HepG2 (cell line): ENCODE results near the gene OTUD4. TPM values are rescaled to one million over a fixed set of nuclear protein-coding genes. Genes with fewer than 3 reads are reported as not detected.
A peak's percentile ranks its signal among the peaks of the same experiment; 100 is the strongest.

Experiments used
- AGO1 ChIP-seq: fragments of 200-400 bp; formaldehyde crosslinking; IDR thresholded peaks from 2 replicates; pipeline ENCODE4 v1.6.1; 2017; ENCODE audit warnings: mild to moderate bottlenecking, low read depth, low read length, moderate library complexity; ENCODE audit not compliant: poor library complexity, severe bottlenecking
- GABPB1 ChIP-seq: IDR thresholded peaks from 2 replicates; pipeline ENCODE4 v1.6.1; 2016; ENCODE audit warnings: mild to moderate bottlenecking, missing genetic modification reagents, moderate library complexity, missing compliant biosample characterization
- JUN ChIP-seq: sonication (generic); formaldehyde crosslinking; IDR thresholded peaks from 2 replicates; pipeline ENCODE4 v1.4.0; 2020; ENCODE audit warnings: mild to moderate bottlenecking, missing genetic modification reagents
- JUNB ChIP-seq: sonication (generic); formaldehyde crosslinking; IDR thresholded peaks from 2 replicates; pipeline ENCODE4 v1.8.0; 2022; ENCODE audit warnings: missing genetic modification reagents, mild to moderate bottlenecking, borderline replicate concordance
- KDM2A ChIP-seq: sonication (generic); formaldehyde crosslinking; IDR thresholded peaks from 2 replicates; pipeline ENCODE4 v1.4.0; 2020; ENCODE audit warnings: low read depth, missing genetic modification reagents, borderline replicate concordance
- KLF12 ChIP-seq: sonication (generic); formaldehyde crosslinking; IDR thresholded peaks from 2 replicates; pipeline ENCODE4 v1.4.0; 2020; ENCODE audit warnings: missing genetic modification reagents, borderline replicate concordance
- MTA3 ChIP-seq: sonication (generic); formaldehyde crosslinking; IDR thresholded peaks from 2 replicates; pipeline ENCODE4 v1.4.0; 2020; ENCODE audit warnings: missing genetic modification reagents
- MZF1 ChIP-seq: sonication (generic); formaldehyde crosslinking; IDR thresholded peaks from 2 replicates; pipeline ENCODE4 v1.8.1; 2023; ENCODE audit warnings: mild to moderate bottlenecking, missing genetic modification reagents, borderline replicate concordance
- NFATC3 ChIP-seq: sonication (generic); formaldehyde crosslinking; IDR thresholded peaks from 2 replicates; pipeline ENCODE4 v1.5.1; 2020; ENCODE audit warnings: mild to moderate bottlenecking, missing genetic modification reagents
- NKX3-1 ChIP-seq: sonication (generic); formaldehyde crosslinking; IDR thresholded peaks from 2 replicates; pipeline ENCODE4 v1.5.0; 2020; ENCODE audit warnings: missing genetic modification reagents
- U2AF2 ChIP-seq: fragments of 200-400 bp; formaldehyde crosslinking; IDR thresholded peaks from 2 replicates; pipeline ENCODE4 v1.6.1; 2017; ENCODE audit warnings: low read depth, mild to moderate bottlenecking, low read length
- ZFP91 ChIP-seq: sonication (generic); formaldehyde crosslinking; IDR thresholded peaks from 2 replicates; pipeline ENCODE4 v1.9.0; 2022; ENCODE audit warnings: missing genetic modification reagents, mild to moderate bottlenecking, borderline replicate concordance
- ZFY ChIP-seq: sonication (generic); formaldehyde crosslinking; IDR thresholded peaks from 2 replicates; pipeline ENCODE4 v1.4.0; 2020; ENCODE audit warnings: missing genetic modification reagents
- ZNF138 ChIP-seq: sonication (generic); formaldehyde crosslinking; IDR thresholded peaks from 2 replicates; pipeline ENCODE4 v1.5.0; 2020; ENCODE audit warnings: mild to moderate bottlenecking, low read depth, missing genetic modification reagents
- ZNF570 ChIP-seq: sonication (generic); formaldehyde crosslinking; IDR thresholded peaks from 2 replicates; pipeline ENCODE4 v1.4.0; 2020; ENCODE audit warnings: mild to moderate bottlenecking, missing genetic modification reagents, borderline replicate concordance
- ZNF615 ChIP-seq: sonication (generic); formaldehyde crosslinking; IDR thresholded peaks from 2 replicates; pipeline ENCODE4 v1.5.0; 2020; ENCODE audit warnings: mild to moderate bottlenecking, missing genetic modification reagents, borderline replicate concordance
- ZNF784 ChIP-seq: sonication (generic); formaldehyde crosslinking; IDR thresholded peaks from 2 replicates; pipeline ENCODE4 v1.5.1; 2020; ENCODE audit warnings: missing genetic modification reagents, mild to moderate bottlenecking, borderline replicate concordance
- ZNF788 ChIP-seq: sonication (generic); formaldehyde crosslinking; IDR thresholded peaks from 2 replicates; pipeline ENCODE4 v1.5.0; 2020; ENCODE audit warnings: mild to moderate bottlenecking, missing genetic modification reagents, borderline replicate concordance
- ZSCAN9 ChIP-seq: IDR thresholded peaks from 2 replicates; pipeline ENCODE4 v1.6.1; 2016; ENCODE audit warnings: borderline replicate concordance
- ZZZ3 ChIP-seq: sonication (generic); formaldehyde crosslinking; IDR thresholded peaks from 2 replicates; pipeline ENCODE4 v1.4.0; 2020; ENCODE audit warnings: missing genetic modification reagents, mild to moderate bottlenecking, borderline replicate concordance
- polyA plus RNA-seq, 8 experiments: library from polyadenylated mRNA; depleted of rRNA in 3 of 8; stranded (reverse) in 7 of 8; unstranded in 1 of 8; fragments of >200 nt; fragmentation: Illumina TruSeq in 4 of 8; extraction: Trizol in 4 of 8; gene quantifications; 2 replicates each; pipeline versions ENCODE4 v1.2.1 to v1.2.3, GENCODE V29; 2011 to 2016; ENCODE audit warnings: low read depth in 4 of 8, missing spikeins in 1 of 8, mixed read lengths in 1 of 8; ENCODE audit not compliant: insufficient read depth in 1 of 8
- total RNA-seq, 5 experiments: library from RNA; depleted of rRNA; stranded (reverse); fragments of >200 nt; fragmentation: Illumina TruSeq; extraction: Trizol; gene quantifications; 2 replicates each; pipeline ENCODE4 v1.2.3, GENCODE V29; 2016; ENCODE audit warnings: low read depth in 1 of 5
- TF ChIP-seq, protein P1 (sequence below), 2 experiments: fragments of 450-650 bp in 1 of 2; sonication (generic) in 1 of 2; formaldehyde crosslinking; IDR thresholded peaks; 2 replicates each; pipeline versions ENCODE4 v1.5.0 to v1.8.0; 2020 to 2022; ENCODE audit warnings: mild to moderate bottlenecking in 1 of 2, missing genetic modification reagents in 1 of 2
- TF ChIP-seq, protein P2 (sequence below): sonication (generic); formaldehyde crosslinking; IDR thresholded peaks from 2 replicates; pipeline ENCODE4 v1.8.1; 2023; ENCODE audit warnings: missing genetic modification reagents, mild to moderate bottlenecking, borderline replicate concordance
- TF ChIP-seq, protein P3 (sequence below): sonication (generic); formaldehyde crosslinking; conservative IDR thresholded peaks from 2 replicates; pipeline ENCODE4 v1.4.0; 2020; ENCODE audit warnings: missing genetic modification reagents

The OTUD4 gene
- total and polyA plus RNA-seq, 2 of the 13 experiments (the other 11 are each of a cell fraction or from before 2014, with no cell fraction given): 16.1 to 18.0 TPM

DNA sequence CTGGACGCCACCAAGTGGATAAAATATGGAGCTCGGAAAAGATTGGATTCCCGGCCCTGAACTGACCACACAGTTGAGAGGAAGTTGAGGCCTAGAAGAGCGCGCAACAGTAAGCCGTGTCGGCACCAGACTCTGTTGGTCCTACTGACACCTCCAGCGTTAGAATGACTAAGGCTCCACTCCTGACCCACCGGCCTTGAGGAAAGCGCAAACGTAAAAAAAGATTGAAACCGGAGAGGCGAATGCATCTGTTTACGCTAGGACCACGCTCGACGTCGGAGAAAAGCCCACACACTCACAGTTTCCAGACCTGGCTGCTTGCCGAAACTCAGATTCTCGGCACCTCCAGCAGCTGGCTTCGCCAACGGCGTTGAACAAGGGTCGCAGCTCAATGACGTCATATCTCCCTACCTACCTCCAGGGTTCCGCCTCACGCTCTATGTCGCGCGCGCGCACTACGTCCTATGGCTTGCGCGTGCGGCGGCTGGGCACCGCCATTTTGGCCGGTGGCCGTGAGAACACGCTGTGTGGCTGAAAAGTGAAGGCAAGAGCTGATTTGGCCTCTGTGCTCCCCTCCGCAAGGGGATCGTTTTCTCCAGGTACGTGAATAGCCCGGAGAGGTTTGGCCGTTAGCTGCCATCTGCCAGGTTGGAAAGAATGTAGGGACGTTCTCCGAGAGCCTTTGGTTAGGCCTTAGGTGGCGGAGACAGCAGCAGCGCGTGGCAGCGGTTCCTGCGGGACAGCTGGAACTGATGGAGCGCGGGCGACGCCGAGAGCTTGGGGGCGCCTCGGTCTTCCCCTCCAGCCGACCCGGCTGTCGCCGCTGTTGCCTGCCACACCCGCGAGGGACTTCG is 82.3 kb downstream of the OTUD4 start, which contains the start of the genes ABCE1 and ANAPC10 (continued):
- TF ChIP-seq ZZZ3 (peak; percentile 93; the same call in 1 of the 2 replicates), U2AF2 (no peak), ZNF788 (CRISPR knock-in tag) (peak; percentile 83; the same call in 1 of the 2 replicates), JUNB (no peak), MTA3 (no peak), MZF1 (CRISPR knock-in tag) (0 out of 2 replicates have a peak, but pooled peaks have one; percentile 76), NFATC3 (CRISPR knock-in tag) (no peak), GABPB1 (CRISPR knock-in tag) (peak; percentile 90), ZNF615 (no peak), KLF12 (0 out of 2 replicates have a peak, but pooled peaks have one; percentile 30), AGO1 (no peak), ZNF138 (CRISPR knock-in tag) (peak; percentile 88; the same call in 1 of the 2 replicates), ZSCAN9 (peak; percentile 27; the same call in 1 of the 2 replicates), ZNF570 (CRISPR knock-in tag) (0 out of 2 replicates have a peak, but pooled peaks have one; percentile 43), ZFP91 (CRISPR knock-in tag) (peak; percentile 93), ZNF784 (CRISPR knock-in tag) (peak; percentile 100), NKX3-1 (CRISPR knock-in tag) (no peak), KDM2A (CRISPR knock-in tag) (peak; percentile 93), JUN (peak; percentile 79), ZFY (peak; percentile 97)
- TF ChIP-seq, protein P1, sequence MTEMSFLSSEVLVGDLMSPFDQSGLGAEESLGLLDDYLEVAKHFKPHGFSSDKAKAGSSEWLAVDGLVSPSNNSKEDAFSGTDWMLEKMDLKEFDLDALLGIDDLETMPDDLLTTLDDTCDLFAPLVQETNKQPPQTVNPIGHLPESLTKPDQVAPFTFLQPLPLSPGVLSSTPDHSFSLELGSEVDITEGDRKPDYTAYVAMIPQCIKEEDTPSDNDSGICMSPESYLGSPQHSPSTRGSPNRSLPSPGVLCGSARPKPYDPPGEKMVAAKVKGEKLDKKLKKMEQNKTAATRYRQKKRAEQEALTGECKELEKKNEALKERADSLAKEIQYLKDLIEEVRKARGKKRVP (CRISPR knock-in tag; IDR thresholded peaks at IDR 0.05): peak in 1 of 2 experiments; percentile 61; a peak in 2 of 4 replicates
- TF ChIP-seq, protein P2, sequence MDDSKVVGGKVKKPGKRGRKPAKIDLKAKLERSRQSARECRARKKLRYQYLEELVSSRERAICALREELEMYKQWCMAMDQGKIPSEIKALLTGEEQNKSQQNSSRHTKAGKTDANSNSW (CRISPR knock-in tag): no peak
- TF ChIP-seq, protein P3, sequence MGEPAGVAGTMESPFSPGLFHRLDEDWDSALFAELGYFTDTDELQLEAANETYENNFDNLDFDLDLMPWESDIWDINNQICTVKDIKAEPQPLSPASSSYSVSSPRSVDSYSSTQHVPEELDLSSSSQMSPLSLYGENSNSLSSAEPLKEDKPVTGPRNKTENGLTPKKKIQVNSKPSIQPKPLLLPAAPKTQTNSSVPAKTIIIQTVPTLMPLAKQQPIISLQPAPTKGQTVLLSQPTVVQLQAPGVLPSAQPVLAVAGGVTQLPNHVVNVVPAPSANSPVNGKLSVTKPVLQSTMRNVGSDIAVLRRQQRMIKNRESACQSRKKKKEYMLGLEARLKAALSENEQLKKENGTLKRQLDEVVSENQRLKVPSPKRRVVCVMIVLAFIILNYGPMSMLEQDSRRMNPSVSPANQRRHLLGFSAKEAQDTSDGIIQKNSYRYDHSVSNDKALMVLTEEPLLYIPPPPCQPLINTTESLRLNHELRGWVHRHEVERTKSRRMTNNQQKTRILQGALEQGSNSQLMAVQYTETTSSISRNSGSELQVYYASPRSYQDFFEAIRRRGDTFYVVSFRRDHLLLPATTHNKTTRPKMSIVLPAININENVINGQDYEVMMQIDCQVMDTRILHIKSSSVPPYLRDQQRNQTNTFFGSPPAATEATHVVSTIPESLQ (CRISPR knock-in tag): peak; percentile 58; the same call in 1 of the 2 replicates
